GM18517 (cell line): ENCODE data around the gene ARAP2.
A peak's percentile ranks its signal among the peaks of the same experiment; 100 is the strongest.

ENCODE experiments used
- ATAC-seq: cut with Tn5 transposase; IDR thresholded peaks from one replicate; pipeline ENCODE4 v1.9.1; 2021; ENCODE audit warnings: mild to moderate bottlenecking, moderate library complexity; ENCODE audit not compliant: unreplicated experiment

The ARAP2 gene

DNA sequence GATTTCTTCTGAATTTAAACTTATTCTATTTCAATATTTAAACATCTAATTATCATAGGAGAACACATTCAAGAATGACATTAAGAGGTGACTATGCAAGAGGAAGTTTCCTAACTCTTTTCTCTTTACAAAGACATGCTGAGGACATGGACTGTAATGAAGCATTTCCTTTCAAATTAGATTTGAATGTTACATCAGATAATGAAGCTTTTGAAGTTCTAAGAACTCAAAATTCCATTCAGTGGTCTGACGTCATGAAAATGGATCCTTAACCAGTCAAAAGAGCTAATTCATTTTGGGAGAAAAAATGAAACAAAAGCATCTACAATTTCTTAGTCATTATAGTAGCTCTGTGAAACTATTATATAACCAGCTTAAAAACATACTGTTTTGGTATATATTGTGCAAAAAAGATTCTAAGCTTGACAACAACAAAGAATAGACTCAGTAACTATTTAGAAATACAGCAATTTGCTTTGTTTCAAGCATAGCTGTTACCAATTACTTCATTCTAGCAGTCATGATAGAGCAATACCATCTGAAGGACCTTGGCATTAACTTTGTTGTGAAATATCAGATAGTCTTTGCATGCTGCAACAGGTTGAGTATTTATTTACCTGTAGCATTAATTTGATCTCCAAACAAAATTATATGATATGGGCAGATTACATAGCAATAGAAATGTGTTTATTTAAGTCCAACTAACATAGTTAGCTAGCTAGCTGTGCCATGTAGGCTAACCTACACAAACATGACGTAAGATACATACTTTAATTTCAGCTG, 23.4 kb upstream of the ARAP2 start:
- no peak for ATAC-seq

DNA sequence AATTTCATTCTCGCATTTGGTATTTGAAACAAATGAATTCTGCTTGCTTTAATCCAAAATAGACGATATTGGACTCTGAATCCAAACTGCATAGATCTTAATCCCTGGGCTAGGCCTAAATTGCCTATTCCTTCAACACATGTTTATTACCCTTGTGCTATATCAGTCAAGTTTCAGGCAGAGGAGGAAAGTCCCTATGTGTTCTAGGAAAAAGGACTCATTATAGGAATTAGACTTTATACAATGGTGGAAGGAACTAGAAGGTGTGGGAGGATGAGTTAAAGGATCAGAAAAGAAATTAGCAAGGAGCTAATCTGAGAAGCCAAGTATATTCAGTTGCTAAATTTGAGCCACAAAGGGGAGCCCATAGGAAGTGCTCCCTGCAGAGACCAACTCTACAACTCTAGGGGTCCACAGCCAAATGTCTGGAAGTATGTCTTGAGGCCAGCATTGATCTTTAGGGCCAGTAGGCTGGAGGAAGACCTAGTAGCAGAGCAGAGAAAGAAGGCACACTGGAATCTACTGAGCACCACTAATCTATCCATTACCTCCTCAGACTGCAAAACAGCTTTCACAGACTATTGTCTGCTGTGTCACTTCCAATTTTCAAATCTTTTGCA, 20.0 kb upstream of the ARAP2 start:
- ATAC-seq, result no peak

DNA sequence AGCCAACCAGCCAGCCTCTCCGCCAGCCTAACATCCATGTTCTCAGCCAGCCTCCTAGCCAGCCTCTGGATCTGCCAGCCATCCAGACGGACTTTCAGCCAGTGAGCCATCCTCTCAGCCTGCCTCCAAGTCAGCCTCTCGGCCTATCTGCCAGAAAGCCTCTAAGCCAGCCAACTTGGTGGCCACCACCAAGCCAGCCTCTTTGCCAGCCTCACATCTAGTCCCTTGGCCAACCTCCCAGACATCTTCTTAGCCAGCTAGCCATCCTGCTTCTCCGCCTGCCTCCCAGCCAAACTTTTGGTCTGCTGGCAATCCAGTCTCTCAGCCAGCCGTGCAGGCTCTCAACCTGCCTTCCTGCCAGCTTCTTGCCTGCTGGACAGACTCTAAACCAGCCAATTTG, 16.4 kb upstream of the ARAP2 start:
- no peak for ATAC-seq

DNA sequence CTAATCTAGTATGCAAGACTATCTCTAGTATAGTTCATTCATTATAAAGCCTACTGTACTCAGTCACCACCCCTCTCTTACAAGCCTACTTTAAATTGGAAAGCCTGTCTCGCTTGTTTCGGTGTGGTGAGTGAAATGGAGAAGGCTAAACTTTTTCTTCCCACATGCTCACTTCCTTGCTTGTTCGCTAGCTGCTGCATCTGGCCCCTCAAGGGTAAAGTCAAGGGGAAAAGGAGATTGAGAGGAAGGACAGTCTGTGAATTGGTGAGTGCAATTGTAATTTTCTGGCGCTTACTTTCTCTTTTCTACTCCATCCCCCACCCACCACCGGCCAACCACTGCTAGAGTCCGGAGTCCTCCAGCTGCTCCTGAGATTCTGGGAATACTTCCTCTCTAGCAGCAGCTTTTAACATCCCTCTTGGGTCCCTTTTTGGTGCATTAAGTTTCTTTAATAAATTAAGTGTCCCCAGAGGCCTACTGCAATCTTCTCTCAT, 12.1 kb upstream of the ARAP2 start:
- ATAC-seq, result peak; percentile 54

DNA sequence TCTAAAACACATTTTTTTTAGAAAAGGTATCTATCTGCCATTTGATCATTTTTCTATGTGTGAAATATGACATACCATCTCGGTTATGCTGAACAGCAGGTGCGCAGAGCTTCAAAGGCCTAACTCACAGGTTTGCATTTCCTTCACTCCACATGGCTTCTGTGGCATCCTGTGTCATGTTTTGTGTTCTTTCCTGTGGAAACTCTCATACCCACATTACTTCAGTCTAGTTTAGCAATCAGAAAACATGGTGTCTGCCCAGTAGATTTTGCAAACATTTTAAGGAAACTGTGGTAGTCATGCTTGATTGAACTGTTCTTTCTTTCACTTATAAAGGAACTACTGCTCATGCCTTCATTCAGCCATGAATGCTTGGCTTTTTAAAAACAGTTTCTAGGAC, 11.3 kb upstream of the ARAP2 start:
- peak; percentile 85 for ATAC-seq

DNA sequence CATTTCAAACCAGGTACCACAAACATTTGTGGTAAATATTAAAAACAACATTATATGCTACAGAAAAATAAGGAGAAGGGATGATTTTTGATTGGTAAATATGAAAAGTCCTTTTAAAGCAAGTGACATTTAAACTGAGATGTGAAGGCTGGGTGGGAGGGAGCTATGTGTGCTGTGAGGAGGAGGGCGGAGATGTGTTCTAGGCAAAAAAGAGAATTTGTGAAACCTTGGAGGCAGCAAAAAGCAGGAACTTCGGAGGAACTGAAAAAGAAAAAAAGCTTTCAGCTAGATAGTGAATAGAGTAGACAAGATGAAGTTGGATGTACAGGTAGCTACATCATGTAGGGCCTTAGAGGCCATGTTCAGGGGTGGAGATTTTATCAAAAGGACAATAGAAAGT, 10.1 kb upstream of the ARAP2 start:
- ATAC-seq, result no peak

DNA sequence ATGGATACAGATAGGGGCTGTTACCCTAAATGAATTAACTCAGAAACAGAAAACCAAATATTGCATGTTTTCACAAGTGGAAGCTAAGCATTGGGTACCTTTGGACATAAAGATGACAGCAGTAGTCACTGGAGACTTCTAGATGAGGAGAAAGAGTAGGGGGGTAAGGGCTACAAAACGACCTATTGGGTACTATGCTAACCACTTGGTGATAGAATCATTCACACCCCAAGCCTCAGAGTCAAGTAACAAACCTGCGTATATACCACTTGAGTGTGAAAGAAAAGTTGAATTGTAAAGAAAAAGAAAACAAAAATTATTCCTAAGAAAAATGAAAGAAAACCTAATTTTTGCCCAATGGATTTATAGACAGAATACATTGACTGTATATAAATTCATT, 7.7 kb upstream of the ARAP2 start:
- ATAC-seq, result no peak

DNA sequence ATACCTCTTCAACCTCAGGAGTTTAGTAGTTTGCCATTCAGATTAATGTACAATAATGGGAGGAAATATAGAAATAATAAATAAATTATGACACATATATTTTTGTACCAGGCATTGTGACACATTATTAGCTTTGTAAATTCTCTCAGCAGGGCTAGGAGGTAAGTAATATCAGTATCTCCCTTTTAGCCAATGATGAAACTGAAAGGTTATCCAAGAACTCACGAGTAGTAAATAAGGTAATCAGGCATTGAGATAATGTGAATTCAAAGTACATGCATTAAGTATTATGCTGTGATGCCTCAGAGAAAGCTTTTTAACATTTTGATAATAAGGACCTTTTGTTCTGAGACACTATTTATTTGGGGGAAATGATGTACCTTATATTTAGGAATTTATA, 5.3 kb upstream of the ARAP2 start:
- no peak for ATAC-seq

DNA sequence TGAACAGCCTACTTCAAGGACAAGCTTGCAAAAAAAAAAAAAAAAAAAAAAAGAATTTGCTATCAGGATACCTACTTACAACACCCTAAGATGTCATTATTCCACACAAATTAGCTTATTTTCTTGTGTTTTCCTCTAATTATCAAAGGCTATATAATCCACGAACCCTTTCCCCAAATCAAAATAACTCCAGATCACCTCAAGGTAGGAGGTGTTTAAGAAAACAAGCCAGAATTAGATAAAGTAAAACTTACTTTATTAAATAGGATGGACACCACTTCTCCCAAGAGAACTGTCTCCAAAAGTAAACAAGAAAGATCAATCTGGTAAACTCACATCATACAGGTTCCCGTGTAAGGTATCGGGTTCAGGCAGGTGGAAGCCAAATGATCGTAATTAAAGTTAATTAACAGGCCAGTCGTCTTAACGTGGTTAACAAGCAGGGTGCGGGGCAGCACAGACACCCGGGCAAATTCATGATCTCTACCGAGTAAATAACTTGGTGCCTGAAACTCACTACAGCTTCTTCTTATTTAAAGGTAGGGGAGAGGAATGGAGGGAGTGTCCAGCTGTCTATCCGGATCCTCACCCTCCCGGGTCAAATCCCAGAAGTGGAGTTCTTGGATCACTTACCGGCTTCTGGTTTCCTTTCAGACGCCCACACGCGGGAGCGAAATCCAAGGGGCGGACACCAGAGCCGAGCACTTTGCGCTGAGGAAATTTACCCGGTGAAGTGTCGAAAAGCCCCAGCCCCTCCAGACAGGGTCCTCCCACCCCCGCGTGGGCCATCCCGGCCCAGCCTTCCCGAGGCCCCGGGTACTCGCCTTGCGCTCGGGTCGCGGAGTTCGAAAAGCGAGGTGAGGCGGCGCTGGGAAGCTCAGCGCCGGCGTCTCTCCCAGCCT, 708 bp downstream of the ARAP2 start:
- peak; percentile 8 for ATAC-seq

DNA sequence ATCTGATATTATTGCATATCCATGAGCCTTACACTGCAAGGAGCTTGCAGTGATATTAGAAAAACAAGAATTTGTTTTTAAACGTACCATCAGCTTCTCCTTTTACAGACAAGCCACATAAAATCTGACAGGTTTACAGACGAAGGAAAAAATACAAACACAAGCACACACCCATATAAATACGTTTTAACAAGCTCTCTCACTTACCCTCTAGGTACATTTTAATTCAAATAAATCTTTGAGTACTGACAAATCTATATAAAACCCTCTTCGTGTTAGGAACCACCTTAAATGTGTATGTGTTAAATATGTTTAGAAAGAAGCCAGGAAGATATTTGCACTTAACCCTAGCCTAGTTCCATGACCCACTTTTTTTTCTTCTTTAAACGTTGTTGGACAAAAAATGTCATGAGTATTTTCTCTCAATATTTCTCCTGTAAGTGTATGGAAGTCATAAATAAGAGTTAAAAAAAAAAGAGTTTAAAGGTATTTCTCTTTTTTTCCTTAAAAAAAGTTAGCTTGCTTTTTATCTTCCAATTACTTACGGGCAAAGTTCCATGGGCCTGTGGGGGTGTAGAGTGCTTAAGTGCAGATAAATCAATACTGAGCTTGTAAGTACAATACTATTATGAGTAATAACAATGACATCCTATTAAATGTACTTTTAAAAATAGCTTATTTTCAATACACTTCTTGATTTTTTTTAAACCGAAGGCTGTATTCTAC, 1.5 kb downstream of the ARAP2 start:
- ATAC-seq, result no peak

DNA sequence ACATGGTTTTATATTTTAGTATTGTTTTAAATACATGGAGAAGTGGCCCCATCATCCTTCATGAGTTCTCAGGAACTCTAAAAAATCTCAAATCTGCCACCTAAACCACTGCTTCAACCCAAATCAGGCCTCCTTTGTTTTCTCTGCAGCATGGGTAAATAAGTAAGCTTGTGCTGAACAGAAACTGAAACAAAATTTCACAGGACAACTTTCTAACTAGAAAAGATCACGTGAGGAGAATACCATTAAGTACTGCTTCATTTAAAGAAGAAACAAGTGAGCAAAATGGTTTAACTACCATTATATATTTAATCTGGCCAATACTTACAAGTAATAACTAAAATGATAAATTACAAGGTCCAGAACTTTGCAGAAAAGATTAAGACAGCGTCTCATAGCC, 2.5 kb downstream of the ARAP2 start:
- ATAC-seq, result peak; percentile 65

DNA sequence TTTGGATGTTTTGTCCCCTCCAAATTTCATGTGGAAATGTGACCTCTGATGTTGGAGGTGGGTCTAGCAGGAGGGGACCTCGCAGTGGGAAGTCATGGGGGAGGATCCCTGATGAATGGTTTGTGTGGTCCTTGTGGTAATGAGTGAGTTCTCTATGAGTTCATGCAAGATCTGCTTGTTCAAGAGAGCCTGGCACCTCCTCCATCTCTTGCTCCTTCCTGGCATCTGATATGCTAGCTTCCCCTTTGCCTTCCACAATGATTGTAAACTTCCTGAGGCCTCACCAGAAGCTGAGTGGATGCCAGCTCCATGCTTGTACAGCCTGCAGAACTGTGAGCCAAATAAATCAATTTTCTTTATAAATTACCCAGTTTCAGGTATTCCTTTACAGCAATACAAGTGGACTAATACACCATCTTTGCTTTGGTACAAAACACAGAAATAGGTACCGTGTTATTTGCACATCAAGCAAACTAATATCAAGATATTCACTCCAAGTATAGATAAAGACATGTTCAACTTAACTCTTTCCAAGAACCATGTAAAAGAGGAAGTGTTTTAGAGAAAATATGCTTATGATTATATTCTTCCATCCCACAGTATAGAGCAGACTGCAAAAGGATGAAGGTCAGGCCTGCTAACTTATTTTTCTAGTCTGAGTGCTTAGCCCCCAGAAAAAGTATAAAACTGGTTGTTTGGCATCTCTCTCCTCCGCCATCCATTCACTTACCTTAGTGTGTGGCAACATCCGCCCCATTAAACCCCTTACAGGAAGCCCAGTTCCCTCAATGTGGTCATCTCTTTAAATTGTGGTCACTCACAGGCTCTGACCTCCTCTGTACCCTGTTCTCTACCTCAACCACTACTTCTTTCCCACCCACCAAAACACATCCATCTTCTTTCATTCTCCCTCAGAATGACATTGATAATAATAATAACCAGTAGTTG, 6.7 kb downstream of the ARAP2 start:
- ATAC-seq, result no peak

DNA sequence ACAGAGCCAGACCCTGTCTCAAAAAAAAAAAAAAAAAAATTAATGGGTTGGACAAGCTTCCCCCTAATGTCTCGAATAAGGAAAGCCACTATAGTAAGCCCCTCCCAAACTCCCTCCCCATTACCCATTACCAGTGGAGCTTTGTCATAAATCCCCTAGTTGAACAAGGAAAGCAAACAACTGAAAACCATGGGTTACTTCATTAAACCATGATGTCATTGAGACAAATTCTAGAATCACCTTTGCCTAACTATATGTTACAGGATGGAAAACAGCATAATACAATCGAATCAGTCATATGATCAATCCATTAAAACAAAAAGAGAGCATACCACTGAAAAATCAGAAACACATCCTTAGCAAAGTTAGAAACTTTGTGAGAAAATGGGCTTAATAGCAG, 8.2 kb downstream of the ARAP2 start:
- no peak for ATAC-seq

DNA sequence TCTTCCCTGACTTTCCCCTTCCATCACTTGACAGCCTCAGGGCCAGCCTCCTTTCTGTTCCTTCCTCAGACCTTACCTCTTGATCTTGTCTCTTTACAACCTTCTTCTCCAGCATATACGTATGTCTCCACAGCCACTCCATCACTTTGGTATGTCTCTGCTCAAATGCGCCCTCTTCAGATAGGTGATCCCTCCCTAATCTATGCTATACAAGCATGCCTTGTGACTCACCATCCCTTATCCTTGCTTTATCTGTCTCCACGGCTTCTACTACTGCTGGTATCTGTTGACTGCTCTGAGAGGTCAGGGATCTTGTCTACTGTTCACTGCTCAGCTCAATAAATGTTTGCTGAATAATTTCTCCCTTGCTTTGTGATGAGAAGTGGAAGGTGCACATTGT, 9.0 kb downstream of the ARAP2 start:
- ATAC-seq, result no peak

DNA sequence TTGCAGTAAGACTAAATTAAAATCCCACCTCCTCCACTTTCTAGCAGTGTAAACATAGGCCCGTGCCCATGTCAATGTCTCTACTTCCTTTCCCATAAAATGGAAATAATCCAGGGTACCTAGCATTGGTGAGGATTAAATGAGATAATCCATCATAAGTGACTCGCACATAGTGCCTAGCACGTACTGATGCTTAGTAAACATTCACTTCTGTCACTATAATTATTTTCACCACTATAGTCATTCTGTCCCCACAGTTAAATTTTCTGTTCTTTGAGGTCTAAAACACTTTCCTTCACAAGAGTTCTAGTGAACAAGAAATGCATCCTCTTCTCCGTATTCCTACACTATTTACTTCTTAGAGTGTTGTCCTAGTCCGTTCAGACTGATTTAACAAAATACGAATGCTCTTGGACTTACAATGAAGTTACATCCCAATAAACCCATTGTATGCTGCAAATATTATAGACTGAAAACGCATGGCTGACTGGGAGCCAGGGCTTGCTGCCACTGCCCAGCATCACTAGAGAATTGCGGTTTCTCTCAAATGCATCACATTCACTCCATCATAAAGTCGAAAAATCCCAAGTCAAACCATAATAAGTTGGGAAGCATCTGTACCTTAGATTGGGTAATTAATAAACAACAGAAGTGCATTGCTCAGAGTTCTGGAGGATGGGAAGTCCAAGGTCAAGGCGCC, 10.6 kb downstream of the ARAP2 start:
- no peak for ATAC-seq

DNA sequence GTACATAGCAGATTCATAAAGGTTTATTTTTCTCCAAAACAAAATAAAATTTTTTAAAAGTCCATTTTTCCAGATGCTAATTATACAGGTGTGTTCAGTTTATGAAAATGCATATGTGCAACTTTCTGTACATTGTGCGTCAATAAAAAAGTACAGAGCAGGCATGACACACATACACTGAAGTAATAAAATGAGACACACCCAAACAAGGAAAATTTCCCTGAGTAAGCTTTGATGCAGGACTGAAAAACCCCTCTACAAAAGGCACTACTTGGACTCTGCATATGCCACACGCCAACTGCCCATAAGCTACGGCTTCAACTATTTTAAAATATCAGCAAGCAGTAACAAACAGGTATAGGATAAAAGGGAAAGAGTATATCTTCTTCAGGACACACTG, 13.8 kb downstream of the ARAP2 start:
- no peak for ATAC-seq

DNA sequence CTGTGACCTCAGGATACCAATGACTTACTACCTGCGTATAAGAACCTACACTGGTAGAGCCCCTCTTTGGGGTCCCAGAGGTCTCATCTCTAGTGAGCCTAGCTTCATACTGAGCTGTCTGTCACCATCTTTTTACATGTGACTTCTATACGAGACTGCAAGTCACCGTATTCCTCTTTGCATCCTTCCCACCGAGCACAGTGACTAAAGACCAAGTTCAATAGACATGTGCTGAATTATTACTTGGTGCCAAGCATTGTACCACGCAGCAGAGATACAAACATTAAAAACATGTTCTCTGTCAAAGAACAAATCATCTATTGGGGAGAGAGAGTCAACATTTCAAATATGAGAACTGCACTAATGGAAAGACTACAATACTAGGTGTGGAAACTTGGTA, 16.4 kb downstream of the ARAP2 start:
- no peak for ATAC-seq

DNA sequence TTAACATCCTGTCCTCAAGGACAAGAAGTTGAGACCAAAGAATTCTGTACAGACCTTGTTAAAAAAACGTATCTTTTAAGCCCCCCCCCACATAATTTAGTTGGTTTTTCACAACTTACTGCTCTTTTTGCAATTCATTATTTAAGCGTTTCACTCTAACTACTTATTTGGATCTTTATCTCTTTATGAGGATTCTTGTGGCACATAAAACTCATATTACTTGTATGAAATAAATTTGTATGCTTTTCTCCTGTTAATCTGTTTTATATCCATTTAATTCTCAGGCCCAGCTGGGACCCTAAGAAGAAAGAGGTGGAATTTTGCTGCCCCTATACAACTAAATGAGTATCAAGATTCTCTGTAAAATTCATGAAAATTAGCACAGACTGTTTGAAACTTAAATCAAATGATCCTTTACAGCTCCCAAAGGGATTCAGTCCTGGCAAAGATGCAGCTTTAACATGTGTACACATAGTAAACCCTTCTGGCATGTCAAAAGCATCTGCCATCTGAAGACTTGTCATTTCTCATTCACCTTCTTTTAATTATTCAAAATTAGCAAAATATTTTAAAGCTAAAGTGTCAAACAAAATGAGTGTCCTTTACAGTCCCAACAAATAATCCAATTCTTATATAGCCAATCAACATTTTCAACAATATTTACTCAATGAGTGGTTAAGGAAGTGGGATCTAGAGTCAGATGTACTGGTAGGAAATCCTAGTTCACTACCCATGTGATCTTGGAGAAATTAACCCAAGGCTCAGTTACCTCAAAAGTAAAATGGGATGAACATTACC, 17.7 kb downstream of the ARAP2 start:
- ATAC-seq, result no peak
